HG03045 (cell line): ENCODE data around the gene UGT2B28.
"Not testable (repeated sequence)": the region's sequence is repeated elsewhere in the genome, so short reads cannot be mapped to it uniquely, and the experiment has no call there.

Experiments used
- ATAC-seq: cut with Tn5 transposase; IDR thresholded peaks from one replicate; pipeline ENCODE4 v1.9.1; 2021; ENCODE audit warnings: mild to moderate bottlenecking, moderate library complexity; ENCODE audit not compliant: unreplicated experiment

Gene UGT2B28

GRCh38 chr4:69343114-69343513, 62.8 kb downstream of the UGT2B28 start:
- ATAC-seq: not testable (repeated sequence)

GRCh38 chr4:69343558-69344420, 63.5 kb downstream of the UGT2B28 start:
- not testable (repeated sequence) for ATAC-seq
